Measurements from ENCODE around the gene SLC12A9.

DNA sequence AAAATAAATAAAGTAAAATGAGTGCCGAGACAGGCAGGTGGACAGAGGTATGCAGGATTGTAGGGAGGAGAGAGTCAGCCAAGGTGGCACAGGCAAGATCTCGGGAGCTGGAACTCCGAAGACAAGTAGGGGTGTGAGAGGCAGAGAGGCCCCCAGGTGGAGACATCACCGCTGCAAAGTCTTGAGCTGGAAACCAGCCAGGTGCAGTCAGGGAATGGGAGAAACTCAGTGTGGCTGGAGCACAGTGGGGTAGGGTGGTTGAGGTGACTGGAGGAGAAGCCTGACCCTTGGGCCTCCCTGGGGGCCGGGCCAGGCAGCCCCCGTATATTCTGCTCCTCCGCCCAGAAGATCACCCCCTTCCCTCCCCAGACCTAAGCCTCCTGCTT lies 29.4 kb upstream of the SLC12A9 start:
- TF ChIP-seq POLR2A (IDR thresholded peaks at IDR 0.05): no peak
- TF ChIP-seq, protein P1, sequence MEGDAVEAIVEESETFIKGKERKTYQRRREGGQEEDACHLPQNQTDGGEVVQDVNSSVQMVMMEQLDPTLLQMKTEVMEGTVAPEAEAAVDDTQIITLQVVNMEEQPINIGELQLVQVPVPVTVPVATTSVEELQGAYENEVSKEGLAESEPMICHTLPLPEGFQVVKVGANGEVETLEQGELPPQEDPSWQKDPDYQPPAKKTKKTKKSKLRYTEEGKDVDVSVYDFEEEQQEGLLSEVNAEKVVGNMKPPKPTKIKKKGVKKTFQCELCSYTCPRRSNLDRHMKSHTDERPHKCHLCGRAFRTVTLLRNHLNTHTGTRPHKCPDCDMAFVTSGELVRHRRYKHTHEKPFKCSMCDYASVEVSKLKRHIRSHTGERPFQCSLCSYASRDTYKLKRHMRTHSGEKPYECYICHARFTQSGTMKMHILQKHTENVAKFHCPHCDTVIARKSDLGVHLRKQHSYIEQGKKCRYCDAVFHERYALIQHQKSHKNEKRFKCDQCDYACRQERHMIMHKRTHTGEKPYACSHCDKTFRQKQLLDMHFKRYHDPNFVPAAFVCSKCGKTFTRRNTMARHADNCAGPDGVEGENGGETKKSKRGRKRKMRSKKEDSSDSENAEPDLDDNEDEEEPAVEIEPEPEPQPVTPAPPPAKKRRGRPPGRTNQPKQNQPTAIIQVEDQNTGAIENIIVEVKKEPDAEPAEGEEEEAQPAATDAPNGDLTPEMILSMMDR (IDR thresholded peaks at IDR 0.05): no peak
- TF ChIP-seq EP300 (IDR thresholded peaks at IDR 0.05): no peak
